ENCODE results near the gene GPRIN3. TPM values are rescaled to one million over a fixed set of nuclear protein-coding genes. Genes with fewer than 3 reads are reported as not detected.

GPRIN3 gene
- total RNA-seq, 4 donors from 2014 or later = 2.4 to 4.3 (median 2.7) TPM

DNA sequence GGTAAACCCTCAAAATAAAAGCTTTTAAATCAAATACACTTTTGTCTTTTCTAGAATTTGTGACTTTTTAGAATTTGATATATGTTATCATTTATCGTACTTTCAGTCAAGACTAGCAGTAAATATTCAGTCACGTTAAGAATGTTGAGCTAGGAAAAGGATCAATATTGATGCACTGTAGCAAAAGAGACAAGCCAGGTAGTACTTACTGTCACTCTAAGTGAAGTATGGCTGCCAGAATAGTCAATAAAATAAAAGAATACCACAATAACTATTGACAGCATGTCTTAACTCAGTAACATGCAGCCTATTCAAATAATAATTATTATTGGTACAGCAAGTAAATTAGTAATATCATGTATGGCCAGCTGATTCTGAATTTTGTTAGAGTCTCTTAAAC, 43.6 kb upstream of the GPRIN3 start:
- Histone ChIP-seq H3K4me3 (no peak overlapping the region), H3K4me1 (no peaks in the 10 kb centered on the region), H3K9me3 (peaks cover 0 to 10% (median 0%) of the 10 kb centered on the region in 3 donors), H3K27me3 (no peaks in the 10 kb centered on the region), H3K27ac (no peak overlapping the region), H3K36me3 (no peaks in the 10 kb centered on the region)
- no peak for ATAC-seq
- TF ChIP-seq POLR2A (IDR thresholded peaks at IDR 0.05) (no peak), POLR2AphosphoS5 (IDR thresholded peaks at IDR 0.05) (no peak), EP300 (IDR thresholded peaks at IDR 0.05) (no peak)
- TF ChIP-seq, protein P1, sequence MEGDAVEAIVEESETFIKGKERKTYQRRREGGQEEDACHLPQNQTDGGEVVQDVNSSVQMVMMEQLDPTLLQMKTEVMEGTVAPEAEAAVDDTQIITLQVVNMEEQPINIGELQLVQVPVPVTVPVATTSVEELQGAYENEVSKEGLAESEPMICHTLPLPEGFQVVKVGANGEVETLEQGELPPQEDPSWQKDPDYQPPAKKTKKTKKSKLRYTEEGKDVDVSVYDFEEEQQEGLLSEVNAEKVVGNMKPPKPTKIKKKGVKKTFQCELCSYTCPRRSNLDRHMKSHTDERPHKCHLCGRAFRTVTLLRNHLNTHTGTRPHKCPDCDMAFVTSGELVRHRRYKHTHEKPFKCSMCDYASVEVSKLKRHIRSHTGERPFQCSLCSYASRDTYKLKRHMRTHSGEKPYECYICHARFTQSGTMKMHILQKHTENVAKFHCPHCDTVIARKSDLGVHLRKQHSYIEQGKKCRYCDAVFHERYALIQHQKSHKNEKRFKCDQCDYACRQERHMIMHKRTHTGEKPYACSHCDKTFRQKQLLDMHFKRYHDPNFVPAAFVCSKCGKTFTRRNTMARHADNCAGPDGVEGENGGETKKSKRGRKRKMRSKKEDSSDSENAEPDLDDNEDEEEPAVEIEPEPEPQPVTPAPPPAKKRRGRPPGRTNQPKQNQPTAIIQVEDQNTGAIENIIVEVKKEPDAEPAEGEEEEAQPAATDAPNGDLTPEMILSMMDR (IDR thresholded peaks at IDR 0.05) = no peak
- WGBS, 2 donors (ENCODE audit: low coverage in 1 of 2) = 85 to 95% methylated on average over 2 of the region's 2 CpGs

DNA sequence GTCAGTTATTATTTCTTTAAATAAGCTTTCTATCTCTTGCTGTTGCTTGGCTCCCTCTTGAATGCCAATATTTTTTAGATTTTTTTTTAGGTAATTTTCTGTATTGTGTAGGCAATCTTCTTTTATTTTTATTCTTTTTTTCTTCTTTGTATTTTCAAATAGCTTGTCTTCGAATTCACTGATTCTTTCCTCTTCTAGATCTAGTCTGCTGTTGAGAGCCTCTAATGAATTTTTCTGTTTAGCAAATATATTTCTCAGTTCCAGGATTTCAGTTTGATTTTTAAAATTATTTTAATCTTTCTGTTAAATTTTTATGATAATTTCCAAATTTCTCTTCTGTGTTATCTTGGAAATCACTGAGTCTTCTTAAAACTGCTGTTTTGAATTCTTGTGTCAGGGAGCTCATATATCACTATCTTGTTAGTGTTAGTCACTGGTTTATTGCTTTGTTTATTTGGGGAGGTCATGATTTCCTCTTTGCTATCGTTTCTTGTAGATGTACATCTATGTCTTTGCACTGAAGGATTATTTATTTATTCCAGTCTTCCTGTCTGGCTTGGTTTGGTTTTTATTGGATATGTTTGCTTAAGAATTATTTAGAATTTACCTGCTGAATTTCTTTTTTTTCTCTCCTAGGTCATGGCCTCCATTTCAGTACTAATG, 39.9 kb upstream of the GPRIN3 start:
- WGBS, 2 donors (ENCODE audit: low coverage in 1 of 2) = 51 to 59% methylated on average over 2 of the region's 2 CpGs
- Histone ChIP-seq H3K27ac (no peak overlapping the region), H3K27me3 (no peaks in the 10 kb centered on the region), H3K36me3 (no peaks in the 10 kb centered on the region), H3K9me3 (peaks cover 0 to 10% (median 0%) of the 10 kb centered on the region in 3 donors), H3K4me1 (no peaks in the 10 kb centered on the region), H3K4me3 (no peak overlapping the region)
- ATAC-seq = no peak
- no peak for TF ChIP-seq POLR2AphosphoS5 (IDR thresholded peaks at IDR 0.05)
- TF ChIP-seq EP300 (IDR thresholded peaks at IDR 0.05) = no peak
- TF ChIP-seq POLR2A (IDR thresholded peaks at IDR 0.05) = no peak
- TF ChIP-seq, protein P1 (IDR thresholded peaks at IDR 0.05) = no peak

DNA sequence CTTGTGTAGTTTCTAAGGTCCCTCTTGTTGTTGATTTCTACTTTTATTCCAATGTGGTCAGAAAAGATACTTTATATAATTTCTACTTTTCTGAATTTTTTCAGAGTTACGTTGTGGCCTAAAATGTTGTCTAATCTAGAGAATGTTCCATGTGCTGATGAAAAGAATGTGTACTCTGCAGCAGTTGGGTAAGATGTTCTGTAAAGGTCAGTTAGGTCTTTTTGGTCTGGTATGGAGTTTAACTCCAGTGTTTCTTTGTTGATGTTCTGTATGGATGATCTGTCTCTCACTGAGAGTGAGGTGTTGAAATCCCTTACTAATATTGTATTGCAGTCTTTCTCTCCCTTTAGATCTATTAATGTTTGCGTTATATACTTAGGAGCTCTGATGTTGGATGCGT, 37.0 kb upstream of the GPRIN3 start:
- 87 to 91% methylated on average over 3 of the region's 3 CpGs for WGBS, 2 donors (ENCODE audit: low coverage in 1 of 2)
- H3K4me3 ChIP-seq = no peak overlapping the region
- no peaks in the 10 kb centered on the region for H3K4me1 ChIP-seq
- H3K27ac ChIP-seq = no peak overlapping the region
- H3K27me3 ChIP-seq = no peaks in the 10 kb centered on the region
- ATAC-seq = no peak
- peaks cover 0 to 10% (median 0%) of the 10 kb centered on the region in 3 donors for H3K9me3 ChIP-seq
- no peaks in the 10 kb centered on the region for H3K36me3 ChIP-seq
- TF ChIP-seq POLR2A (IDR thresholded peaks at IDR 0.05) = no peak
- TF ChIP-seq EP300 (IDR thresholded peaks at IDR 0.05) = no peak
- TF ChIP-seq, protein P1 (IDR thresholded peaks at IDR 0.05) = no peak
- no peak for TF ChIP-seq POLR2AphosphoS5 (IDR thresholded peaks at IDR 0.05)

GRCh38 chr4:89338206-89338605, 30.6 kb upstream of the GPRIN3 start:
- no peaks in the 10 kb centered on the region for H3K4me1 ChIP-seq
- TF ChIP-seq POLR2AphosphoS5 (IDR thresholded peaks at IDR 0.05) (no peak), POLR2A (IDR thresholded peaks at IDR 0.05) (no peak), EP300 (IDR thresholded peaks at IDR 0.05) (no peak)
- TF ChIP-seq, protein P1 (IDR thresholded peaks at IDR 0.05) = no peak
- no peak for ATAC-seq

DNA sequence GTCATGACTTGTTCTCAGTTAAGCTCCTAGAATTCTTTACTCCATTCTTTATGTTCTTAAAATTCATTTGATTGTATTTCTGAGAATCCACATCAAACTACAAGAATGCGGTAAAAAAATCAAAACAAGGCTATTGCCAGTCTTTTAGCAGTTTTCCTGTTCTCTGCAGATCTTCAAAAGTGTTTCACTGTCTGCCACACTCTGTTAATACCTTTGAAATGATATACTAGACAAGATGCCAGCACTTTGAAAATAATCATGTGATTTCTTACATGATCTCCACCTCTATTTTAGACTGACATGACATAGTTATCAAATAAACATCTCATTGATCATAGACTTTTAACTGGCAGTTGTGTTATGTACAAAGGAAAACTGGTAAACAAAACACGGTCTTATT, 30.1 kb upstream of the GPRIN3 start:
- H3K27me3 ChIP-seq = no peaks in the 10 kb centered on the region
- no peaks in the 10 kb centered on the region for H3K36me3 ChIP-seq
- H3K27ac ChIP-seq = no peak overlapping the region
- WGBS, 2 donors (ENCODE audit: low coverage in 1 of 2) = 70 to 89% methylated on average over 2 of the region's 2 CpGs
- H3K4me3 ChIP-seq = no peak overlapping the region
- TF ChIP-seq, protein P1 (IDR thresholded peaks at IDR 0.05) = no peak
- no peak for TF ChIP-seq EP300 (IDR thresholded peaks at IDR 0.05)
- TF ChIP-seq POLR2A (IDR thresholded peaks at IDR 0.05) = no peak
- no peak for TF ChIP-seq POLR2AphosphoS5 (IDR thresholded peaks at IDR 0.05)
- no peaks in the 10 kb centered on the region for H3K4me1 ChIP-seq
- no peak for ATAC-seq
- no peaks in the 10 kb centered on the region for H3K9me3 ChIP-seq

More at GRCh38 chr4:89338206-89338605, 30.6 kb upstream of the GPRIN3 start:
- no peaks in the 10 kb centered on the region for H3K27me3 ChIP-seq
- no peak overlapping the region for H3K27ac ChIP-seq
- no peaks in the 10 kb centered on the region for H3K9me3 ChIP-seq
- H3K4me3 ChIP-seq = no peak overlapping the region
- H3K36me3 ChIP-seq = no peaks in the 10 kb centered on the region
